Erythroblast (primary cell): ENCODE data around the gene TBCK.

Experiments used
- DNase-seq, 2 experiments: peaks; one replicate each; lab custom pipeline; 2025; lab: John Stamatoyannopoulos, UW
- GATA1 ChIP-seq: IDR thresholded peaks from 2 replicates; pipeline ENCODE4 v1.6.1; 2011; ENCODE audit warnings: low read depth, mild to moderate bottlenecking, control low read depth, low read length, moderate library complexity
- POLR2A ChIP-seq: IDR thresholded peaks from 2 replicates; pipeline ENCODE4 v1.6.1; 2011; ENCODE audit warnings: mild to moderate bottlenecking, low read length

TBCK gene

GRCh38 chr4:106062452-106062875 lies 253.5 kb downstream of the TBCK start:
- DNase-seq = no peak
- TF ChIP-seq GATA1 (no peak), POLR2A (no peak)

- no peak for TF ChIP-seq GATA1
- no peak for TF ChIP-seq POLR2A
- DNase-seq = no peak
These were observed 257.1 kb downstream of the TBCK start for GRCh38 chr4:106058921-106059320.

GRCh38 chr4:106056914-106057313 lies 259.1 kb downstream of the TBCK start:
- no peak for DNase-seq
- TF ChIP-seq GATA1 (no peak), POLR2A (no peak)

GRCh38 chr4:106051514-106051913 lies 264.5 kb downstream of the TBCK start:
- no peak for DNase-seq
- TF ChIP-seq POLR2A = no peak
- no peak for TF ChIP-seq GATA1

GRCh38 chr4:106049490-106049889 lies 266.5 kb downstream of the TBCK start:
- no peak for TF ChIP-seq POLR2A
- no peak for TF ChIP-seq GATA1
- DNase-seq = no peak

- no peak for DNase-seq
- TF ChIP-seq POLR2A (no peak), GATA1 (no peak)
These were observed 267.6 kb downstream of the TBCK start for GRCh38 chr4:106048250-106048971.

GRCh38 chr4:106046083-106046482 lies 269.9 kb downstream of the TBCK start:
- TF ChIP-seq GATA1 (no peak), POLR2A (no peak)
- DNase-seq = no peak

GRCh38 chr4:106041294-106042002 lies 274.6 kb downstream of the TBCK start:
- TF ChIP-seq POLR2A (no peak), GATA1 (no peak)

GRCh38 chr4:106039796-106040195 lies 276.2 kb downstream of the TBCK start:
- no peak for DNase-seq
- no peak for TF ChIP-seq GATA1
- no peak for TF ChIP-seq POLR2A

More at GRCh38 chr4:106041294-106042002, 274.6 kb downstream of the TBCK start:
- no peak for DNase-seq

- TF ChIP-seq POLR2A = no peak
- TF ChIP-seq GATA1 = no peak
- no peak for DNase-seq
These were observed 277.1 kb downstream of the TBCK start for GRCh38 chr4:106038908-106039307.

GRCh38 chr4:106038012-106038411 lies 278.0 kb downstream of the TBCK start:
- DNase-seq = no peak
- TF ChIP-seq POLR2A = no peak
- TF ChIP-seq GATA1 = no peak

GRCh38 chr4:106036848-106037247 lies 279.2 kb downstream of the TBCK start:
- TF ChIP-seq POLR2A = no peak
- TF ChIP-seq GATA1 = no peak
- DNase-seq = no peak

- DNase-seq = no peak
- TF ChIP-seq POLR2A = no peak
- TF ChIP-seq GATA1 = no peak
These were observed 279.7 kb downstream of the TBCK start for GRCh38 chr4:106036334-106036733.

GRCh38 chr4:106035204-106035603 lies 280.8 kb downstream of the TBCK start:
- TF ChIP-seq GATA1 = no peak
- TF ChIP-seq POLR2A = no peak
- DNase-seq = no peak
